ENCODE data around the gene ITGA2B.
"Not testable (repeated sequence)": the region's sequence is repeated elsewhere in the genome, so short reads cannot be mapped to it uniquely, and the experiment has no call there.

ITGA2B gene

DNA sequence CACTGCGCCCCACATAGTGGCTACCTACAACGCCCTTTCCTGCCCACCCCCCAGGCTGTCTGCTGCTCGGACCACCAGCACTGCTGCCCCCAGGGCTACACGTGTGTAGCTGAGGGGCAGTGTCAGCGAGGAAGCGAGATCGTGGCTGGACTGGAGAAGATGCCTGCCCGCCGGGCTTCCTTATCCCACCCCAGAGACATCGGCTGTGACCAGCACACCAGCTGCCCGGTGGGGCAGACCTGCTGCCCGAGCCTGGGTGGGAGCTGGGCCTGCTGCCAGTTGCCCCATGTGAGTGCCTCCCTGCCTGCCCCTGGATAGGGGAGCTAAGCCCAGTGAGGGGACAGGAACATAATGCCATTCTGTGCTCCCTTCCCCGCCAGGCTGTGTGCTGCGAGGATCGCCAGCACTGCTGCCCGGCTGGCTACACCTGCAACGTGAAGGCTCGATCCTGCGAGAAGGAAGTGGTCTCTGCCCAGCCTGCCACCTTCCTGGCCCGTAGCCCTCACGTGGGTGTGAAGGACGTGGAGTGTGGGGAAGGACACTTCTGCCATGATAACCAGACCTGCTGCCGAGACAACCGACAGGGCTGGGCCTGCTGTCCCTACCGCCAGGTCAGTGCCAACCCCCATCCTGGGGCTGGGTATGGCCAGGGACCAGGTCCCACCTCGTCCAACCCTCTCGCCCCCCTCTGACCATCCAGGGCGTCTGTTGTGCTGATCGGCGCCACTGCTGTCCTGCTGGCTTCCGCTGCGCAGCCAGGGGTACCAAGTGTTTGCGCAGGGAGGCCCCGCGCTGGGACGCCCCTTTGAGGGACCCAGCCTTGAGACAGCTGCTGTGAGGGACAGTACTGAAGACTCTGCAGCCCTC lies 37.3 kb downstream of the ITGA2B start:
- in situ Hi-C loops (cut with MboI; ENCODE audit: low sequenced_read_pairs, unreplicated experiment): no loop called here
- TF ChIP-seq, protein P1, sequence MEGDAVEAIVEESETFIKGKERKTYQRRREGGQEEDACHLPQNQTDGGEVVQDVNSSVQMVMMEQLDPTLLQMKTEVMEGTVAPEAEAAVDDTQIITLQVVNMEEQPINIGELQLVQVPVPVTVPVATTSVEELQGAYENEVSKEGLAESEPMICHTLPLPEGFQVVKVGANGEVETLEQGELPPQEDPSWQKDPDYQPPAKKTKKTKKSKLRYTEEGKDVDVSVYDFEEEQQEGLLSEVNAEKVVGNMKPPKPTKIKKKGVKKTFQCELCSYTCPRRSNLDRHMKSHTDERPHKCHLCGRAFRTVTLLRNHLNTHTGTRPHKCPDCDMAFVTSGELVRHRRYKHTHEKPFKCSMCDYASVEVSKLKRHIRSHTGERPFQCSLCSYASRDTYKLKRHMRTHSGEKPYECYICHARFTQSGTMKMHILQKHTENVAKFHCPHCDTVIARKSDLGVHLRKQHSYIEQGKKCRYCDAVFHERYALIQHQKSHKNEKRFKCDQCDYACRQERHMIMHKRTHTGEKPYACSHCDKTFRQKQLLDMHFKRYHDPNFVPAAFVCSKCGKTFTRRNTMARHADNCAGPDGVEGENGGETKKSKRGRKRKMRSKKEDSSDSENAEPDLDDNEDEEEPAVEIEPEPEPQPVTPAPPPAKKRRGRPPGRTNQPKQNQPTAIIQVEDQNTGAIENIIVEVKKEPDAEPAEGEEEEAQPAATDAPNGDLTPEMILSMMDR (IDR thresholded peaks at IDR 0.05; ENCODE audit: borderline replicate concordance, control extremely low read depth, extremely low read depth, insufficient read depth, missing control alignments): no peak
- peak; percentile 22 for DNase-seq (ENCODE audit: low spot score)

DNA sequence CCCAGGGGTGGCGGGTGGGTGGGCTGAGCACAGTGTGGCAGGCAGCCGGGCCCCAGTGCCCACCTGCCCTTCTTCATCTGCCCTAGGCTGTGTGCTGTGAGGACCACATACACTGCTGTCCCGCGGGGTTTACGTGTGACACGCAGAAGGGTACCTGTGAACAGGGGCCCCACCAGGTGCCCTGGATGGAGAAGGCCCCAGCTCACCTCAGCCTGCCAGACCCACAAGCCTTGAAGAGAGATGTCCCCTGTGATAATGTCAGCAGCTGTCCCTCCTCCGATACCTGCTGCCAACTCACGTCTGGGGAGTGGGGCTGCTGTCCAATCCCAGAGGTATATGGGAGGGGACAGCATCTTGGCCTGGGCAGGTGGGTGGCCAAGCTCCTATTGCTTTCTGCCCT lies 38.0 kb downstream of the ITGA2B start:
- peak; percentile 20 for DNase-seq (ENCODE audit: low spot score)
- TF ChIP-seq, protein P1 (IDR thresholded peaks at IDR 0.05; ENCODE audit: borderline replicate concordance, control extremely low read depth, extremely low read depth, insufficient read depth, missing control alignments): no peak
- in situ Hi-C loops (cut with MboI; ENCODE audit: low sequenced_read_pairs, unreplicated experiment): no loop called here

DNA sequence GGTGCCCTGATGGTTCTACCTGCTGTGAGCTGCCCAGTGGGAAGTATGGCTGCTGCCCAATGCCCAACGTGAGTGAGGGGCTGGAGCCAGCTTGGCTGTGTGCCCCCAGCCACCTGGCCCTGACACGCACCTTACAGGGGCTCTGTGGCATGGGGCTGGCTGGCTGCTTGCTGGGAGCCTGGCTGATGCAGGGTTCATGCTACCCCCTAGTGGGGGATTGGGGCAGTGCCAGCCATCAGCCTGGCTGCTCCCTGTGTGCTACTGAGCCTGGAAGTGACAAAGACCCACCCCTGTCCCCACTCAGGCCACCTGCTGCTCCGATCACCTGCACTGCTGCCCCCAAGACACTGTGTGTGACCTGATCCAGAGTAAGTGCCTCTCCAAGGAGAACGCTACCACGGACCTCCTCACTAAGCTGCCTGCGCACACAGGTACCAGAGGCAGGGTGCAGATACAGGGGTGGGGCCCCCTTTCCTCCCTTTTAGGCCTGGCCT lies 38.7 kb downstream of the ITGA2B start:
- DNase-seq (ENCODE audit: low spot score): peak; percentile 86
- in situ Hi-C loops (cut with MboI; ENCODE audit: low sequenced_read_pairs, unreplicated experiment): no loop called here
- TF ChIP-seq, protein P1 (IDR thresholded peaks at IDR 0.05; ENCODE audit: borderline replicate concordance, control extremely low read depth, extremely low read depth, insufficient read depth, missing control alignments): peak; percentile 87

DNA sequence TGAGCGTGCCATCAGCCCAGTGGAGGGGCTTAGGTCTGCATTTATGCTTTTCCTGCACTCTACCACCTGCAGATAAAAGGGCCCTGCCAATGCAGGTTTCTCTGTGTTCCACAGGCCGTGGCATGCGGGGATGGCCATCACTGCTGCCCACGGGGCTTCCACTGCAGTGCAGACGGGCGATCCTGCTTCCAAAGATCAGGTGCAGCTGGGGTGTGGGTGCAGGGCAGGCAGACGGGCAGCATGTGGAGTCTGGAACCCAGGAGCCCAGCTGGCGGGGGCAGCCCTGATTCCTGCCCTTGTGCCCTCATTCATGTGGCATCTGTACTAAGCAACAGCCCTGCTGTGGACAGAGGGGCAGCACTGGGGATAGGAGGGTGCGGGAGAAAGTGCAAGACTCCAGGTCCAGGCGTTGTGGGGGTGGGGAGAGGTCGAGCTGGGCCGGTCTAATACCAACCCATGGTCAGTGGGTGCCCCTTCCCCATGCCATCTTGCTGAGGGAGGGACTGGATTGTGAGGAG lies 39.8 kb downstream of the ITGA2B start:
- TF ChIP-seq, protein P1 (IDR thresholded peaks at IDR 0.05; ENCODE audit: borderline replicate concordance, control extremely low read depth, extremely low read depth, insufficient read depth, missing control alignments): no peak
- no peak for DNase-seq (ENCODE audit: low spot score)
- in situ Hi-C loops (cut with MboI; ENCODE audit: low sequenced_read_pairs, unreplicated experiment): no loop called here

DNA sequence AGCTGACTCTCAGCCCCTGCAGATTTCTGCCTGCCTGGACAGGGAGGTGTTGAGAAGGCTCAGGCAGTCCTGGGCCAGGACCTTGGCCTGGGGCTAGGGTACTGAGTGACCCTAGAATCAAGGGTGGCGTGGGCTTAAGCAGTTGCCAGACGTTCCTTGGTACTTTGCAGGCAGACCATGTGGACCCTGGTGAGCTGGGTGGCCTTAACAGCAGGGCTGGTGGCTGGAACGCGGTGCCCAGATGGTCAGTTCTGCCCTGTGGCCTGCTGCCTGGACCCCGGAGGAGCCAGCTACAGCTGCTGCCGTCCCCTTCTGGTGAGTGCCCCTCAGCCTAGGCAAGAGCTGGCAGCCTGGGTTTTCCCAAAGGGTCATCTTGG lies 40.5 kb downstream of the ITGA2B start:
- TF ChIP-seq, protein P1 (IDR thresholded peaks at IDR 0.05; ENCODE audit: borderline replicate concordance, control extremely low read depth, extremely low read depth, insufficient read depth, missing control alignments): no peak
- in situ Hi-C loops (cut with MboI; ENCODE audit: low sequenced_read_pairs, unreplicated experiment): no loop called here
- no peak for DNase-seq (ENCODE audit: low spot score)

DNA sequence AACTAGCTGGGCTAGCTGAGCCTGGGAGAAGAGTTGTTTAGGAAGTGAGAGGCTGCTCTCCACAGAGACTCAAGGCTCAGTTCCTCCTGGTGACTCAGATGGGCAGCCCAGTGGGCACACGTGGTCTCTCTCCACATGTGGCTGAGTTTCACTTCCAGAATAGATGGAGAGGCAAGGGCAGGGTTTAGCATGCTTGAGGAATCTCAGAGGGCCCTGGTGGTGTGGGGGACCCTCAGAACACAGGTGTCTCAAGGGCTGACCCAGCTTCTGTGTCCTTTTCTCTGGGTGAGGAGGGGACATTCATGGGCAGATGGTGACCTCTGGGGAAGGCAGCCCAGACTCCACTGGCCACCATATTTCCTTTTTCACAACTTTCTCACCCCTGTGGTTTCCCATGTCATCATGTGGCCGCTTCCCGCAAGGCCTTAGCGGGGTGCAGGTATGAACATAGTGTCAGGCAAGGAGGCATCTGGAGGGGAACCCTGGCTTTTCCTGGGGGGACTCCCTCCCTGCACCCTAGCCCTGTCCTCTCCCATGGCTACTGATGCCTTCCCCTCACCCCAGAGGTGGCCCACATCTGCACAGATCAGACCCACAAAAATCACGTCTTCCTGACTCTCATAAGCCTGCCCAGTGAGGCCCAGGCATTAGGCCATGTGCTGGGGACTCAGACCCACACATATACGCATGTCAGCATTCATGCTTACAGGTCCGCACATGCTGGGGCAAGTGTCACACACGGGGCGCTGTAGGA lies 41.0 kb downstream of the ITGA2B start:
- peak; percentile 75 for DNase-seq (ENCODE audit: low spot score)
- in situ Hi-C loops (cut with MboI; ENCODE audit: low sequenced_read_pairs, unreplicated experiment): no loop called here
- TF ChIP-seq, protein P1 (IDR thresholded peaks at IDR 0.05; ENCODE audit: borderline replicate concordance, control extremely low read depth, extremely low read depth, insufficient read depth, missing control alignments): no peak

DNA sequence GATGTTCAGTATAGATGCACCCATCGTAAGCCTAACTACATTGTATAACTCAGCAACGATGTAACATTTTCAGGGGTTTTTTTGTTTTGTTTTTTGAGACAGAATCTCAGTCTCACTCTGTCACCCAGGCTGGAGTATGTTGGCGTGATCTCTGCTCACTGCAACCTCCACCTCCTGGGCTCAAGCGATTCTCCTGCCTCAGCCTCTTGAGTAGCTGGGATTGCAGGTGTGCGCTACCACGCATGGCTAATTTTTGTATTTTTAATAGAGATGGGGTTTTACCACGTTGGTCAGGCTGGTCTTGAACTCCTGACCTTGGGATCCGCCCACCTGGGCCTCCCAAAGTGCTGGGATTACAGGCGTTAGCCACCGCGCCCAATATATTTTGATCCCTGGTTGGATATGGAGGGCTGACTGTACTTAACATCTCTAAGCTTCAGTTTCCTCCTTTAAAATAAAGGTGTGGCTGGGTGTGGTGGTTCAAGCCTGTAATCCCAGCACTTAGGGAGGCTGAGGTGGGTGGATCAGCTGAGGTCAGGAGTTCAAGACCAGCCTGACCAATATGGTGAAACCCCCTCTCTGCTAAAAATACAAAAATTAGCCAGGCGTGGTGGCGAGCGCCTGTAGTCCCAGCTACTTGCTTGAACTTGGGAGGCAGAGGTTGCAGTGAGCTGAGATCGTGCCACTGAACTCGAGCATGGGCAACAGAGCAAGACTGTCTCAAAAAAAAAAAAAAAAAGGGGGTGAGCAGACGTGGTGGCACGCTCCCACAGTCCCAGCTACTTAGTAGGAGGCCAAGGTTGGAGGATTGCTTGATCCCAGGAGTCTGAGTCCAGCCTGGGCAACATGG lies 42.0 kb downstream of the ITGA2B start:
- DNase-seq (ENCODE audit: low spot score); in situ Hi-C loops (cut with MboI; ENCODE audit: low sequenced_read_pairs, unreplicated experiment): not testable (repeated sequence)

All from GM13976 (cell line).